Muscle layer of duodenum (tissue), 2 donors: ENCODE results near the gene ASPDH.

Experiments
- H3K27ac ChIP-seq: one replicate; pipeline ENCODE4 v1.7.0; 2013; ENCODE audit warnings: mild to moderate bottlenecking, low read length
- H3K27me3 ChIP-seq: one replicate; pipeline ENCODE4 v1.7.0; 2013; ENCODE audit warnings: low read depth, mild to moderate bottlenecking, control low read depth, low read length
- H3K36me3 ChIP-seq, 2 donors: one replicate each; pipeline ENCODE4 v1.7.0; 2013; ENCODE audit warnings: low read length in 2 of 2, control low read depth in 1 of 2, mild to moderate bottlenecking in 1 of 2; ENCODE audit not compliant: insufficient read depth in 2 of 2, control insufficient read depth in 1 of 2
- H3K4me1 ChIP-seq, 2 donors: one replicate each; pipeline ENCODE4 v1.7.0; 2013; ENCODE audit warnings: low read length in 2 of 2, mild to moderate bottlenecking in 2 of 2, control low read depth in 1 of 2, moderate library complexity in 1 of 2; ENCODE audit not compliant: insufficient read depth in 2 of 2, control insufficient read depth in 1 of 2
- H3K4me3 ChIP-seq, 2 donors: one replicate each; pipeline ENCODE4 v1.7.0; 2013; ENCODE audit warnings: low read length in 2 of 2, low read depth in 1 of 2, mild to moderate bottlenecking in 1 of 2
- H3K9me3 ChIP-seq, 2 donors: one replicate each; pipeline ENCODE4 v1.7.0; 2013; ENCODE audit warnings: low read length in 2 of 2, control low read depth in 1 of 2, mild to moderate bottlenecking in 1 of 2; ENCODE audit not compliant: control insufficient read depth in 1 of 2
- donor health status: healthy.

ASPDH gene

DNA sequence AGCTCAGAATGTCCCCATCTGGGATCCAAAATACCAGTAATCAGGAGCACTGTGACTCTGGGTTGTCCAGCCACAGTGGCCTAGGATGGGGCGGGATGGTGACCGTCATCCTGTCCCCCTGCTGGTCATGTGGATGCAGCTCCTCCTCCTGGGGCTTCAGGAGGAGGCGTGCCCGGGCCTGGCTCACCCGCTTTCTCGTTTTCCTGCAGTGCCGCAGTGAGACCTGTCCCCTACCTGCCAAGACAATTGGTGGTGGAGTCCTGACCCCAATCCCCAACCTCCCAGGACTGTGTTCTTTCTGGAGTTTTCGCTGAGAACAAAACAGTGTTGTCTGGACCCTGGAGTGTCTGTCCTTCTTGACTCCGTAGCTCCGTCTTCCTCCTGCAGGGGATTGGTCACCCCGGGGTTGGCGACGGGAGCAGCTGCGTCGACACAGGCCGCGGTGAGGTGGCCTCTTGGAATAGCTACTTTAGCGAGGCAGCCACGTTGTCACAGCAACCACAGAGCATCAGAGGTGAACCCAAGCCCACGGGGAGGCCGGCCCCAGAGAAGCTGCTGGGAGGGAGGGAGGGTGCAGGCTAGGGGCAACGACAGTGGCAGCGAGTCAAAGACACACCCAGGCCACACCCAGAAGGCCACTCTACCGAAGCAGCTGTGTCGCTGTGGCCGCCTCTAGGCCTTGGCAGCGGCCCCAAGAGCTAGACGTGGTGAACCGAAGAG, 47.6 kb downstream of the ASPDH start:
- no peaks in the 10 kb centered on the region for H3K9me3 ChIP-seq
- no peaks in the 10 kb centered on the region for H3K4me1 ChIP-seq
- no peaks in the 10 kb centered on the region for H3K27me3 ChIP-seq
- H3K27ac ChIP-seq: no peak overlapping the region
- no peaks in the 10 kb centered on the region for H3K36me3 ChIP-seq
- H3K4me3 ChIP-seq: no peak overlapping the region

DNA sequence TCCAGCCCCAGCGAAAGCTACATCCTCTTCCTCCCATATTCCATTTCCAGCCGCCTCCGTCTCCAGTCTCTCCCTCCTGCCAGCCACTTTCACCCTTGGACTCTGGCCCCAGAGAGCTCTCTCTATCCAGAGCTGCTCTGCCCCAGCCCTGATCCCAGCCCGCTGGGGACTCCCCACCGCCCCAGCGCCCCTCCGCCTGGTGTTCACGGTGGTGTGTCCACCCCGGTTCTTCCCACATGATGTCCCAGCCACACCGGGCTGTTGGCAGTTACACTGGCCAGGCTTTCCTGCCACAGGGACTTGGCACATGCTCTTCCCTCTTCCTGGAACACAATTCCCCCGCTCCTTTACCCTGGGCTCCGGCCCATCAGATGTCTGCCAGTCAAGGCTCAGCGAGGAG, 48.7 kb downstream of the ASPDH start:
- Histone ChIP-seq H3K4me3 (no peak overlapping the region), H3K27me3 (no peaks in the 10 kb centered on the region), H3K27ac (no peak overlapping the region), H3K9me3 (no peaks in the 10 kb centered on the region), H3K36me3 (no peaks in the 10 kb centered on the region), H3K4me1 (no peaks in the 10 kb centered on the region)

DNA sequence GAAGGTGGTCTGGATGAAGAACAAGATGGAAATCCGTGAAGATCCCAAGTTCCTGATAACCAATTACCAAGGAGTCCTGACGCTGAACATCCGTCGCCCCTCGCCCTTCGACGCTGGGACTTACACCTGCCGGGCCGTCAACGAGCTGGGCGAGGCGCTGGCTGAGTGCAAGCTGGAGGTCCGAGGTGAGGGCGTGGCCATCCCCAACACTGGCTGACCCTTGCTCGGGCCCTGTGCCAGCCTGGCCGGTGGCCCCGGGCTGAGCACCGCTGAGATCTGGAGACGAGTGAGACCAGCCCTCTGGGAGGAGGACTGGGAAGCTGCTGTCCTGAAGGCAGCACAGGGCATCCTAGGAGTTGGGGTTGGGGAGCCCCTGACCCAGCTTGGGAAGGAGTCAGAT, 49.4 kb downstream of the ASPDH start:
- Histone ChIP-seq H3K4me1 (no peaks in the 10 kb centered on the region), H3K27me3 (no peaks in the 10 kb centered on the region), H3K4me3 (no peak overlapping the region), H3K27ac (no peak overlapping the region), H3K36me3 (no peaks in the 10 kb centered on the region), H3K9me3 (no peaks in the 10 kb centered on the region)

DNA sequence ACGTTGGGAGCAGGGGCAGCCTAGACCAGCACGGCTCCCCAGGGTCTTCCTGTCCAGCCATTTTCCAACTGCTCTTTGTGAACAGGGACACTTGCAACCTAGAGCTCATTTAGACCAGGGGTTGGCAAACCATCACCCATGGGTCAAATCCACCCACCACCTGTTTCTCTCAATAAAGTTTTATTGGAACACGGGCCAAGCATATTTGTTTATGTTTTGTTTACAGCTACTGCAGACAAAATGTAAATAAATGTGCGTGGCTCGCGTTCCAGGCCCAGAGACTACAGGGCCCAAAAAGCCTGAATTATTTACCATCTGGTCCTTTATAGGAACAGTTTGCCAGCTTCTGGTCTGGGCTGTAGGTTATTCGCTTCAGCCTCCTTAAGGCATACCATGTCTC, 50.7 kb downstream of the ASPDH start:
- no peaks in the 10 kb centered on the region for H3K27me3 ChIP-seq
- H3K4me1 ChIP-seq: no peaks in the 10 kb centered on the region
- no peaks in the 10 kb centered on the region for H3K36me3 ChIP-seq
- no peaks in the 10 kb centered on the region for H3K9me3 ChIP-seq
- H3K4me3 ChIP-seq: no peak overlapping the region
- no peak overlapping the region for H3K27ac ChIP-seq
